Ascending aorta (tissue), 2 donors: ENCODE data around the gene MAP3K15. TPM values are rescaled to one million over a fixed set of nuclear protein-coding genes. Genes with fewer than 3 reads are reported as not detected.

ENCODE experiments used
- DNase-seq, 2 donors: peaks; one replicate each; pipeline ENCODE4 v3.0.0-alpha.2; 2019; ENCODE audit warnings: low spot score in 2 of 2
- H3K27ac ChIP-seq, 2 donors: fragments of 200-600 bp; sonication (generic); one replicate each; pipeline ENCODE4 v1.5.1; 2016 to 2017; ENCODE audit warnings: mild to moderate bottlenecking in 1 of 2
- H3K27me3 ChIP-seq: fragments of 200-600 bp; sonication (generic); one replicate; pipeline ENCODE4 v1.5.1; 2017
- H3K36me3 ChIP-seq, 2 donors: fragments of 200-600 bp; sonication (generic); one replicate each; pipeline ENCODE4 v1.5.1; 2016
- H3K4me1 ChIP-seq, 2 donors: fragments of 200-600 bp; sonication (generic); one replicate each; pipeline ENCODE4 v1.5.1; 2016 to 2017; ENCODE audit warnings: mild to moderate bottlenecking in 1 of 2
- H3K4me3 ChIP-seq, 2 donors: fragments of 200-600 bp; sonication (generic); one replicate each; pipeline ENCODE4 v1.5.1; 2016 to 2017; ENCODE audit warnings: mild to moderate bottlenecking in 1 of 2
- H3K9me3 ChIP-seq, 2 donors: fragments of 200-600 bp; sonication (generic); one replicate each; pipeline ENCODE4 v1.5.1; 2016
- intact Hi-C: fragments of 100-400 bp; cut with DNase I; formaldehyde crosslinking; loops from one replicate; pipeline ENCODE4 v1.15.1; 2023
- total RNA-seq: library from RNA; depleted of rRNA; stranded (reverse); fragments of >200 nt; gene quantifications from one replicate; pipeline ENCODE4 v1.1.0, GENCODE V29; 2016
- TF ChIP-seq, protein P1 (sequence below), 3 experiments: fragments of 200-600 bp in 2 of 3; fragments of 450-650 bp in 1 of 3; sonication (generic) in 2 of 3; IDR thresholded peaks; one replicate each; pipeline ENCODE4 v1.5.1; 2016 to 2019; ENCODE audit warnings: antibody characterized with exemption in 3 of 3, mild to moderate bottlenecking in 1 of 3, moderate library complexity in 1 of 3

MAP3K15 gene
- total RNA-seq, 1 donor from 2014 or later: 0.21 TPM

DNA sequence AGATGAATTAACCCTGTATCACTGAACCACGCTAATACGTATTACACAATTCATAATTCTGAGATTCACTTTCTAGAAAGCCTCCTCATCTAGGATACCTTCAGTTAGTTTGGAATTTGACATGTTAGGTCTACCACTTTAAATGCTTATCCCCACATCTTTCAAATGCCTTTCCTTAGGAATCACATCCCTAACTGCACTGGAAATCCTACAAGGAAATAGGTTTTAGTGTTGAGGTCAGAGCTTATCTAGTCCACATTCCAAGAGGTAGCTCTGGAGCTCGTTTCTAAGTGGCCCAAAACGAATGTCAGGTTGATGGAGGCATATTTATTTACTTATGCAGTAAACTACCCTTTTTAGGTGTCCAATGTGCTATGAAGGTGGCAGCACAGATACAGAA lies 153.6 kb downstream of the MAP3K15 start:
- intact Hi-C loops: no loop called here
- Histone ChIP-seq H3K9me3 (no peaks in the 10 kb centered on the region), H3K27ac (no peak overlapping the region), H3K27me3 (no peaks in the 10 kb centered on the region), H3K4me3 (no peak overlapping the region), H3K4me1 (no peaks in the 10 kb centered on the region), H3K36me3 (peaks cover 11 to 21% of the 10 kb centered on the region in 2 donors)
- TF ChIP-seq, protein P1, sequence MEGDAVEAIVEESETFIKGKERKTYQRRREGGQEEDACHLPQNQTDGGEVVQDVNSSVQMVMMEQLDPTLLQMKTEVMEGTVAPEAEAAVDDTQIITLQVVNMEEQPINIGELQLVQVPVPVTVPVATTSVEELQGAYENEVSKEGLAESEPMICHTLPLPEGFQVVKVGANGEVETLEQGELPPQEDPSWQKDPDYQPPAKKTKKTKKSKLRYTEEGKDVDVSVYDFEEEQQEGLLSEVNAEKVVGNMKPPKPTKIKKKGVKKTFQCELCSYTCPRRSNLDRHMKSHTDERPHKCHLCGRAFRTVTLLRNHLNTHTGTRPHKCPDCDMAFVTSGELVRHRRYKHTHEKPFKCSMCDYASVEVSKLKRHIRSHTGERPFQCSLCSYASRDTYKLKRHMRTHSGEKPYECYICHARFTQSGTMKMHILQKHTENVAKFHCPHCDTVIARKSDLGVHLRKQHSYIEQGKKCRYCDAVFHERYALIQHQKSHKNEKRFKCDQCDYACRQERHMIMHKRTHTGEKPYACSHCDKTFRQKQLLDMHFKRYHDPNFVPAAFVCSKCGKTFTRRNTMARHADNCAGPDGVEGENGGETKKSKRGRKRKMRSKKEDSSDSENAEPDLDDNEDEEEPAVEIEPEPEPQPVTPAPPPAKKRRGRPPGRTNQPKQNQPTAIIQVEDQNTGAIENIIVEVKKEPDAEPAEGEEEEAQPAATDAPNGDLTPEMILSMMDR (IDR thresholded peaks at IDR 0.05): no peak
- DNase-seq: no peak

DNA sequence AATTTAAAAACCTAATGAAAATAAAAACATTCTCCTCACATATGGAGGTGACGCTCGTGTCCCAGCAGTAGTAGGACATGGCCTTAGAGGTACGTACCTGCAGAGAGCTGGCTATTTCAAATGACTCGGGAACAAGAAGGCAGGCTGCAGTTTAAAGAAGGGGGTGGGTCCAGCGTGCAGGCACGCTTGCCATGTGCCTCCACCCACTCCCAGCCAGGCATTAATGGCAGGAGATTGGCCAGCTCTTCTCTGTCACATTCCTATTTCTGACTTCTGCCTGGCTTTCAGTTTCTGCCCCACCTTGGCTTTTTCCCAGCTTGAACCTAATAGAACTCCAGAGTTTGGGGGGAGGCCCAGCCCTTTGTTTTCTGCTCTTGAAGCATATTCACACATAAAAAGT lies 154.4 kb downstream of the MAP3K15 start:
- intact Hi-C loops: no loop called here
- TF ChIP-seq, protein P1 (IDR thresholded peaks at IDR 0.05): no peak
- no peak for DNase-seq
- H3K4me1 ChIP-seq: no peaks in the 10 kb centered on the region
- no peaks in the 10 kb centered on the region for H3K9me3 ChIP-seq
- peaks cover 12 to 29% of the 10 kb centered on the region in 2 donors for H3K36me3 ChIP-seq
- H3K27ac ChIP-seq: no peak overlapping the region
- no peak overlapping the region for H3K4me3 ChIP-seq
- no peaks in the 10 kb centered on the region for H3K27me3 ChIP-seq

DNA sequence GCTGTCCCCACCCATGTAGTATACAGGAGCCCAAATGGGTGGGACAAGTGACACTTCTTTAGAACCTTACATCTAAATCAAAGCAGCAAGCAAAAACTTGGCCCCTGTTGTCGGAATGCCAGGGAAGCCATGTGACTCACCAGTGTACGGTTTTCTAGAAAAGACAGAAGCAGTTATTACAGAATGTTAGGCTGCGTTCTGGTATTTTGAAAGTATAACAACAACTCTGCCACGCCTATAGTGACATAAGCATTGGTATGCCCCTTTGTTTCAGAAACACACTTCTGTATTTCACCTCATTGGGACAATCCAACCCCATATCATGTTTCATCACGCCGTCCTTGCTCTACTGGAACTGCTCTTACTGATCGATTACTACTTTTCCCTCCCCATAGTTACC lies 156.8 kb downstream of the MAP3K15 start:
- Histone ChIP-seq H3K4me3 (no peak overlapping the region), H3K36me3 (peaks cover 19 to 45% of the 10 kb centered on the region in 2 donors), H3K27ac (no peak overlapping the region), H3K9me3 (no peaks in the 10 kb centered on the region), H3K27me3 (no peaks in the 10 kb centered on the region), H3K4me1 (no peaks in the 10 kb centered on the region)
- intact Hi-C loops: no loop called here
- DNase-seq: no peak
- TF ChIP-seq, protein P1 (IDR thresholded peaks at IDR 0.05): no peak

DNA sequence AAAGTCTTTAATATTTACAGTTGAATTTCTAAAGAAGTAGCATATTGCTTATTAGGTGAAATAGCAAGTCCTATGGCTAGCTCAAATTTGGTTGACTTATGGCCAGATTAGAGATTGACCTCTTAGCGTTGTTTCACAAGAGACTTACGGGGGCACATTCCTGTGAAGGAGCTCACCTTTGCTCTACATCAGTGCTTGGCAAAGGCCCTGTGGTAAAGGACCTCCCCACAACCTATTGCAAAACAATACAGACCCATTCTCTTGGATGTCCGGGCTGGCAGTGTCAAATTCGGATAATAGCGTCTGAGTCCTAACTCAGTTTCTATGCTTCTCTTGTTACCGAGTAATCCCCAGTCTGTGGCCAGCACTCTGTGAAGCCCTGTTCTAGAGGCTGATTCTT lies 160.7 kb downstream of the MAP3K15 start:
- Histone ChIP-seq H3K36me3 (peaks cover 15 to 70% of the 10 kb centered on the region in 2 donors), H3K27ac (no peak overlapping the region), H3K9me3 (no peaks in the 10 kb centered on the region), H3K4me1 (no peaks in the 10 kb centered on the region), H3K27me3 (no peaks in the 10 kb centered on the region), H3K4me3 (no peak overlapping the region)
- TF ChIP-seq, protein P1 (IDR thresholded peaks at IDR 0.05): no peak
- no peak for DNase-seq
- intact Hi-C loops: no loop called here

DNA sequence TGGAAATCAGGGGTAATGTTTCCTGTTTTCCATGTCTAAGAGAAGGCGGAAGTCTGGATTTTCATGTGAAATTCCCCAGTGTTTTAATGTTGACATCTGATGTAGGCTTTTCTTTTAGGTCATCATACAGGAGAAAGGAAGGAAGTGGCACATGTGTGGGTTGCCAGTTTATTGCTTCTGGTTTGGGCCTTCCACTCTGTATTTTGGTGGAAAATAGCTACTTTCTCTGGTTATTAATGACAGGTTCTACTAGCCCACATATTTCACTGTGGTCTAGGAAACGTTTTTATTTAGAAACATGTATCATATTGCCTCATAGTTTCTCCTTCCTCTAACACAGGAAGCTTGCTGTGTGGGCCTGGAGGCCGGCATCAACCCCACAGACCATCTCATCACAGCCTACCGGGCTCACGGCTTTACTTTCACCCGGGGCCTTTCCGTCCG lies 164.3 kb downstream of the MAP3K15 start:
- H3K4me3 ChIP-seq: no peak overlapping the region
- TF ChIP-seq, protein P1 (IDR thresholded peaks at IDR 0.05): no peak
- no peaks in the 10 kb centered on the region for H3K27me3 ChIP-seq
- H3K27ac ChIP-seq: no peak overlapping the region
- peaks cover 7 to 49% of the 10 kb centered on the region in 2 donors for H3K36me3 ChIP-seq
- no peak for DNase-seq
- no peaks in the 10 kb centered on the region for H3K9me3 ChIP-seq
- intact Hi-C loops: no loop called here
- H3K4me1 ChIP-seq: no peaks in the 10 kb centered on the region

DNA sequence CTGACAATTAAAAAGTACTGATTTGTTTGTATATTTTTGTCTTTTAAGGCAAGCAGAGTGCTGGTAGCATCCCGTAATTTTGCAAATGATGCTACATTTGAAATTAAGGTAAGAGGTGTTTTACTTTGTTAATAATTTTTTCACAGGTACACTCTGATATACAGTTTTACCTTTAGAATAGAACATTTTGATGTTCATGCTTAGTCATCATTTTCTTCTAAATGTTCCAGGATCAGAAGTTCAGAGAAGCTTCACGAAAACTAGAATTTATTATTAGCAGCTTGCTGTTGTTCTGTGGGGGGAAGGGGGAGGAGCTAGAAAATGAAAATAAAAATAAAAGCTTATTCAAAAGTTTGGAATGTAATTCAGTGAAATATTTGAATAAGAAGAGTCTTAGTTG lies 166.0 kb downstream of the MAP3K15 start:
- TF ChIP-seq, protein P1 (IDR thresholded peaks at IDR 0.05): no peak
- DNase-seq: no peak
- Histone ChIP-seq H3K9me3 (no peaks in the 10 kb centered on the region), H3K27me3 (no peaks in the 10 kb centered on the region), H3K36me3 (peaks cover 0 to 33% of the 10 kb centered on the region in 2 donors), H3K4me3 (no peak overlapping the region), H3K27ac (no peak overlapping the region), H3K4me1 (peaks cover 0 to 3% of the 10 kb centered on the region in 2 donors)
- intact Hi-C loops: loop anchor here (10.0 kb wide), 1 partner anchor 674 kb away; the partner anchor contains the start of gene RS1
